ENCODE data around the gene RELB. TPM values are rescaled to one million over a fixed set of nuclear protein-coding genes. Genes with fewer than 3 reads are reported as not detected.

The RELB gene
- total and polyA plus RNA-seq, 8 donors: 8.3 to 33.5 (median 17.5) TPM

GRCh38 chr19:45005787-45006186, 4.5 kb downstream of the RELB start:
- H3K27ac ChIP-seq: no peak overlapping the region
- H3K36me3 ChIP-seq: no peaks in the 10 kb centered on the region
- H3K9me3 ChIP-seq: no peaks in the 10 kb centered on the region
- ATAC-seq (no peak), DNase-seq (no peak), FAIRE-seq (no peak)
- H3K4me3 ChIP-seq: no peak overlapping the region
- no peaks in the 10 kb centered on the region for H3K27me3 ChIP-seq
- intact Hi-C loops (cut with DNase I): no loop called here
- WGBS, 2 donors: 83 to 88% methylated on average over 9 of the region's 9 CpGs
- peaks cover 0 to 5% (median 0%) of the 10 kb centered on the region in 3 donors for H3K4me1 ChIP-seq
- TF ChIP-seq CTCF (IDR thresholded peaks at IDR 0.05): no peak

- no peak for TF ChIP-seq CTCF (IDR thresholded peaks at IDR 0.05)
- DNase-seq (no peak), ATAC-seq (peak in 1 of 4 donors; percentile 9), FAIRE-seq (no peak)
- no peaks in the 10 kb centered on the region for H3K36me3 ChIP-seq
- intact Hi-C loops (cut with DNase I): no loop called here
- H3K9me3 ChIP-seq: no peaks in the 10 kb centered on the region
- 78 to 82% methylated on average over 10 of the region's 10 CpGs for WGBS, 2 donors
- H3K27me3 ChIP-seq: no peaks in the 10 kb centered on the region
- no peak overlapping the region for H3K27ac ChIP-seq
- no peak overlapping the region for H3K4me3 ChIP-seq
- no peaks in the 10 kb centered on the region for H3K4me1 ChIP-seq
Observed at GRCh38 chr19:45008552-45008951, 7.3 kb downstream of the RELB start.

- WGBS, 2 donors: 88 to 91% methylated on average over 9 of the region's 9 CpGs
- ATAC-seq: no peak
Observed at GRCh38 chr19:45009625-45010255, 8.5 kb downstream of the RELB start.

GRCh38 chr19:45010306-45010705, 9.0 kb downstream of the RELB start:
- peaks cover 0 to 3% (median 0%) of the 10 kb centered on the region in 3 donors for H3K36me3 ChIP-seq
- FAIRE-seq: no peak

More at GRCh38 chr19:45009625-45010255, 8.5 kb downstream of the RELB start:
- H3K36me3 ChIP-seq: peaks cover 0 to 3% (median 0%) of the 10 kb centered on the region in 3 donors
- no peaks in the 10 kb centered on the region for H3K4me1 ChIP-seq
- H3K27ac ChIP-seq: no peak overlapping the region
- no peaks in the 10 kb centered on the region for H3K9me3 ChIP-seq
- DNase-seq (no peak), FAIRE-seq (no peak)
- no peak for TF ChIP-seq CTCF (IDR thresholded peaks at IDR 0.05)
- H3K4me3 ChIP-seq: no peak overlapping the region
- intact Hi-C loops (cut with DNase I): loop anchor here in 1 of 3 donors (5.0 kb wide), 1 partner anchor 48 kb away; no protein-coding TSS in a partner anchor
- no peaks in the 10 kb centered on the region for H3K27me3 ChIP-seq

More at GRCh38 chr19:45010306-45010705, 9.0 kb downstream of the RELB start:
- no peak overlapping the region for H3K27ac ChIP-seq
- no peaks in the 10 kb centered on the region for H3K9me3 ChIP-seq
- intact Hi-C loops (cut with DNase I): loop anchor here in 1 of 3 donors (5.0 kb wide), 1 partner anchor 47 kb away; no protein-coding TSS in a partner anchor
- ATAC-seq (no peak), DNase-seq (no peak)
- WGBS, 2 donors: 65 to 67% methylated on average over 6 of the region's 6 CpGs
- H3K27me3 ChIP-seq: no peaks in the 10 kb centered on the region
- H3K4me3 ChIP-seq: no peak overlapping the region
- no peak for TF ChIP-seq CTCF (IDR thresholded peaks at IDR 0.05)
- no peaks in the 10 kb centered on the region for H3K4me1 ChIP-seq

All from pancreas (tissue), 10 donors.